ENCODE data around the gene APEX1. TPM values are rescaled to one million over a fixed set of nuclear protein-coding genes. Genes with fewer than 3 reads are reported as not detected.

APEX1 gene
- total RNA-seq, 1 donor from 2014 or later, result 232 TPM

DNA sequence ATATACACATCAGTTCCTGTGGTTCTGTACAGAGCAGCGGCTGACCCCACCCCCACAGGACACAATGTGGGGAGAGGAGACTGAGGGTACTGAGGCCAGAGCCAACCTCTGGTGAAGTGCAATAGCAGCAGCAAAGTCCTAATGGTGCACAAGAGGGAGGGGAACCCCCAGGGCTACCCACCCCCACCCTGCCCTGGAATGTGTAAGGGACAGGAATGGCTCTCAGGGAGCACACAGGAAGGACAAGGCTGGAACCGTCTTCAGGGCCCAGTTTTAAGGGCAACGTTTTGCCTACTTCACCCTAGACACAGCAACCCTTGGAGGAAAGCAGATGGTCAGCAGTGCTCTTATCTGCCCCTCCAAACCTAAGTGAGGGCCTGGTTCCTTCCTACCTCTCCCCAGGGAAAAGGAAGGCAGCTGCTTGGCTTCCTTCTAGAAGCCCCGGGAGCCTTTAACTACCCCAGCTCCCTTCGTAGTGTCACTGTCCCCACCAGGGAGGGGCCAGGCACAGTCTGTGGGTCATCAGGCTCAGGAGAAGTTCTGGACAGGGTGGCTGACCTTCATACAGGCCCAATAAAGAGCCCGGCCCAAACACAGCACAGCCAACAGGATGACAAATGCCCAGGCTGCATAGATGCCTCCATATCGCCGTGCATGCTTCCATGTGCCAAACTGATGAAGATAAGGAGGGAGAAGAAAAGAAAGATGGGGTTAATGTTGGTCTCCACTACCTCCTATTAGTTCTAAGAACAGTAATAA, 3.2 kb downstream of the APEX1 start:
- H3K27me3 Mint-ChIP-seq (ENCODE audit: unreplicated experiment), result no peaks in the 10 kb centered on the region
- TF ChIP-seq, protein P1, sequence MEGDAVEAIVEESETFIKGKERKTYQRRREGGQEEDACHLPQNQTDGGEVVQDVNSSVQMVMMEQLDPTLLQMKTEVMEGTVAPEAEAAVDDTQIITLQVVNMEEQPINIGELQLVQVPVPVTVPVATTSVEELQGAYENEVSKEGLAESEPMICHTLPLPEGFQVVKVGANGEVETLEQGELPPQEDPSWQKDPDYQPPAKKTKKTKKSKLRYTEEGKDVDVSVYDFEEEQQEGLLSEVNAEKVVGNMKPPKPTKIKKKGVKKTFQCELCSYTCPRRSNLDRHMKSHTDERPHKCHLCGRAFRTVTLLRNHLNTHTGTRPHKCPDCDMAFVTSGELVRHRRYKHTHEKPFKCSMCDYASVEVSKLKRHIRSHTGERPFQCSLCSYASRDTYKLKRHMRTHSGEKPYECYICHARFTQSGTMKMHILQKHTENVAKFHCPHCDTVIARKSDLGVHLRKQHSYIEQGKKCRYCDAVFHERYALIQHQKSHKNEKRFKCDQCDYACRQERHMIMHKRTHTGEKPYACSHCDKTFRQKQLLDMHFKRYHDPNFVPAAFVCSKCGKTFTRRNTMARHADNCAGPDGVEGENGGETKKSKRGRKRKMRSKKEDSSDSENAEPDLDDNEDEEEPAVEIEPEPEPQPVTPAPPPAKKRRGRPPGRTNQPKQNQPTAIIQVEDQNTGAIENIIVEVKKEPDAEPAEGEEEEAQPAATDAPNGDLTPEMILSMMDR (IDR thresholded peaks at IDR 0.05), result no peak
- no peak overlapping the region for H3K27ac Mint-ChIP-seq (ENCODE audit: unreplicated experiment)
- peaks cover 26% of the 10 kb centered on the region for H3K36me3 Mint-ChIP-seq (ENCODE audit: unreplicated experiment)
- H3K9me3 Mint-ChIP-seq (ENCODE audit: unreplicated experiment), result no peaks in the 10 kb centered on the region
- no peak overlapping the region for H3K4me3 Mint-ChIP-seq (ENCODE audit: unreplicated experiment)
- H3K4me1 Mint-ChIP-seq (ENCODE audit: unreplicated experiment), result peaks cover 19% of the 10 kb centered on the region
- DNase-seq (ENCODE audit: extremely low spot score, unreplicated experiment), result no peak

DNA sequence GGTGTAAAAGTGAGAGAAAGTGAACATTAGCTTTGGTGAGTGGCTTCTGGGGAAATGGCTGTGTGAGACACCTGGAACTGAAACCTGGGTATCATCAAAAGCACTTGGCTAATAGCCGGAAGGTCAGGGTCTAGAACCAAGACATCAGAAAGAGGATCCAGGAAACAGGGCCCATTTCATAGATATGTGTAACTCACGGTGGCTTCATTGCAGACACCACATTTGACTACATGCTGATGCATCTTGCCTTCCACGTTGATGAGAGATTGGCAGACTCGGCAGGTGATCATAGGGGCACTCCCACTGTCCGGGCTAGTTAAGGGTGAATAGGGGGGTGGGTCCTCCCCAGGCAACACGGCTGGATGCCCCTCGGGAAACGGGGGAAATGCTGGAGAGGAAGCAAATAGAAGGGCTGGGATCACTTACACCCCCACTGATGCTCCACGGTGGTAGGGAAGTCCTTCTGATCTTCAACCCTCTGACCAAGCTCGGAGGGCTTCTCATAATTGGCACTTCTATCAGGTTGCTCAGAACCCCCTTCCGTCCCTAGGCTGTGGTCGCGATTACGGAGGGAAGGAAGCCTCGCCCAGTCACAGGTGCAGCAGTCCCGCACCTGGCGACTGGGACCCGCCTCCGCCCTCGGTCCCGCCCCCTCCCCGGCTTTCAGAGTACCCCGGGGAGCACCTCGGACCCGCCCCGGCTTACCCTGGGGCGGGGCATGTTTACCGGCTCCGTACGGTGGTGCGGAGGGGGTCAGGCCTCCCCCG, 5.6 kb downstream of the APEX1 start:
- Mint-ChIP-seq H3K9me3 (ENCODE audit: unreplicated experiment) (no peaks in the 10 kb centered on the region), H3K36me3 (ENCODE audit: unreplicated experiment) (peaks cover 26% of the 10 kb centered on the region), H3K27me3 (ENCODE audit: unreplicated experiment) (peaks cover 5% of the 10 kb centered on the region), H3K4me3 (ENCODE audit: unreplicated experiment) (peak overlapping the region; percentile 71), H3K4me1 (ENCODE audit: unreplicated experiment) (peaks cover 16% of the 10 kb centered on the region), H3K27ac (ENCODE audit: unreplicated experiment) (peak overlapping the region; percentile 81)
- DNase-seq (ENCODE audit: extremely low spot score, unreplicated experiment), result no peak
- TF ChIP-seq, protein P1 (IDR thresholded peaks at IDR 0.05), result no peak

DNA sequence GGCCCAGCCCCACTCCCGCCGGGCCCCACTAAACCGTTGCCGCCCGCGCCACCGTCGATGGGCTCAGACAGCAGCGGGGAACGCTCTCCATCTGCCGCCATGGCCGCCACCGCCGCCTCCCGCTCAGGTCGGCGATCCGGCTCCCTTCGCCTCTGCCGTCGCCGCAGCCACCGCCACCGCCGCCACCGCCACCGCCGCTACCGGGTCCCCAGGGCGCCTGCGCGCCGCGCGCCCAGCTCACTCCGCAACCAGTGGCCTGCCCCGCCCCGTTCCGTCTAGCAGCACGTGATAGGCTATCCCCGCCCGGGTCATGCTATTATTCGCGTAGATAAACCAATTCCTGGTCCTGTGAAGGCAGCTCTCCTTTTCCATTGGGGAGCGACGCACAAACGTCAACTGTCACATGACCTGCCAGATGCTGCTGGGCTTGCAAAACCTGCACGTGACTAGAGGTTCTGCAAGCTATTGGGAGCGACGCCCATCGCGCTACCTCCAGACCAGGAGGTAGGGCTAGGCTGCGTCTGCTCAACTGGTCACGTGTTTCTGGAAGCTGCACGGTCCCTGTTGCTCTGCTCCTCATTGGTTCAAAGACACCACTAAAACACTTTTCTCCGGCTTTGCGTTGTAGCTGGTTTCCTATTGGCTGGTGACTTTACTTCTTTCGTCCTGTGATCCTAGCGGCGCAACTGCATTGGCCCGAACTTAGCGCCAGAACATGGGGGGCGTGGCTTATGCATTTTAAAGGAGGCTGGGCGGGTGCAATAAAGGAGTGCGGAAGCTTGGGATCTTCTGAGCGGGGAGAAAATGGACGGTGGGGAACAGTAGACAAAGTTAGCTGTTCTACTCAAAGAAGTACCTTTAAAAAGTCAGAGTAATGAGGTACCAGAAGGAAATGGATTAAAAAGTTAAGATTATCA, 6.5 kb downstream of the APEX1 start, which contains the start of gene PIP4P1:
Gene PIP4P1 (minus strand): TSS at position 210 of the 917 bp plus-strand sequence. CDS start 109 bp downstream, at position 101.
- TF ChIP-seq, protein P1 (IDR thresholded peaks at IDR 0.05), result no peak
- Mint-ChIP-seq H3K4me3 (ENCODE audit: unreplicated experiment) (peak within 1 kb of the TSS; percentile 71), H3K9me3 (ENCODE audit: unreplicated experiment) (no peaks in the 10 kb centered on the region), H3K27ac (ENCODE audit: unreplicated experiment) (peak within 1 kb of the TSS; percentile 92), H3K27me3 (ENCODE audit: unreplicated experiment) (peaks cover 7% of the 10 kb centered on the region), H3K4me1 (ENCODE audit: unreplicated experiment) (peaks cover 16% of the 10 kb centered on the region), H3K36me3 (ENCODE audit: unreplicated experiment) (peaks cover 26% of the 10 kb centered on the region)
- peak; percentile 99 for DNase-seq (ENCODE audit: extremely low spot score, unreplicated experiment)

DNA sequence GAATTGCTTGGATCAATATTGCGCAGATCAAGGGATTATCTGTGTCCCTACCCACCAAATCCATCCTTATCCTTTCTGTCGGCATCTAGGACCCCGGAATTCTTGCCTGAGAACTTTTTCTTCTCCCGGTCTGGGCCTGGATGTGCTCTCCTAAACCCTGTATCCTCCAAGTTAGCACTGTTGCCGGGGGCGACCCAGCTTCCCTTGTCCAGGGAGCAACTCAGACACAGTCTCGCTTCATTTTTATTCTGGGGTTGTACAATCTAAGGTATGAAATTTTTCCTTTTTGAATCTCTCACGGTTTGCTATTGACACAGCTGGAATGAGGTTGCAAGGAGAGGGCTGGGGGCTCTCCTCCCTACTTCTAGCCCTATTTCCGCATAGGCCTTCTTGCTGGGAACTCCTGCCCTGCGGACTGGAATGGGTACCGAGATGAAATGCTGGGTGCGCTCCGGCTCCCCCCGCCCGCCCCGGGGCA, 13.8 kb downstream of the APEX1 start:
- TF ChIP-seq, protein P1 (IDR thresholded peaks at IDR 0.05), result no peak
- H3K36me3 Mint-ChIP-seq (ENCODE audit: unreplicated experiment), result peaks cover 6% of the 10 kb centered on the region
- peak overlapping the region; percentile 95 for H3K4me3 Mint-ChIP-seq (ENCODE audit: unreplicated experiment)
- peak overlapping the region; percentile 91 for H3K27ac Mint-ChIP-seq (ENCODE audit: unreplicated experiment)
- no peak for DNase-seq (ENCODE audit: extremely low spot score, unreplicated experiment)
- peaks cover 16% of the 10 kb centered on the region for H3K4me1 Mint-ChIP-seq (ENCODE audit: unreplicated experiment)
- peaks cover 9% of the 10 kb centered on the region for H3K27me3 Mint-ChIP-seq (ENCODE audit: unreplicated experiment)
- no peaks in the 10 kb centered on the region for H3K9me3 Mint-ChIP-seq (ENCODE audit: unreplicated experiment)
